Fibroblast of upper back skin (primary cell): ENCODE results near the gene NUP88.

ENCODE experiments used
- DNase-seq: peaks from one replicate; pipeline ENCODE4 v3.0.0-alpha.2; 2013

NUP88 gene

DNA sequence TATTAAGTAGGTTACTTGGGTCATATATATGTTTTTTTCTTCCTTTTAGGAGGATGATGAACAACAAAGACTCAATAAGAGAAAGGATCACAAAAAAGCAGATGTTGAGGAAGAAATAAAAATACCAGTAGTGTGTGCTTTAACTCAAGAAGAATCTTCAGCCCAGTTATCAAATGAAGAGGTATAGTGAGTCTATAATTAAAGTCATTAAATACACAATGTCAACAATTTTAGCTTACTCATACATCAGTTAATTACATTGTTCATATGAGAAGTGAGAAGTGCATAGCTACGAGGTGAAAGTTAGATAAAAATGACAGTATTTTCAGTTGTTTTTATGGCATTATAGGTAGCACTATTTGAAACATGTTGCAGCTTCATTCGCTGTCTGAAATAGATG is 65.2 kb downstream of the NUP88 start:
- DNase-seq, result no peak

DNA sequence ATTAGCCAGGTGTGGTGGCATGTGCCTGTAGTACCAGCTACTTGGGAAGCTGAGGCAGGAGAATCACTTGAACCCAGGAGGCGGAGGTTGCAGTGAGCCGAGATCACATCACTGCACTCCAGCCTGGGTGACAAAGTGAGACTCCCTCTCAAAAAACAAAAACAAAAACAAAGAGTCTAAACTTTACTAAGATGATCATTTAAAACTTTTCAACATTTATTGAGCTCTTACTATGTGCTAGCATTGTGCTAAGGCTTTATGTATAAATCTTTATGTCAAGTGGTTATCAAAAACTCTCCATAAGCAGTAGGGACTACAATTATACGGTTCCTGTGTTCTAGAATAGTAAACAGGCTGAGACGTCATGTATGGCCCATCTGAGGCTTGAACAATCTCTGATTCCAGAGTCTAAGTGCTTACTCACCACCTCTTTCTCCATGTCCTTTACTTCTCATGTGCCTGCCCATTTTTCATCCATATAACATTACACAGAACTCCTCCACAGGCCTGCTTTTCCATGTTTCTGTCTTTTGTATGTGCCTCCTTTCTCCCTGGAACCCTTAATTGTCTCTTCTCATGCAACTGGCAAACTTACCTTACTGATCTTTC is 66.7 kb downstream of the NUP88 start:
- DNase-seq, result no peak

GRCh38 chr17:5344914-5345313 is 74.5 kb downstream of the NUP88 start:
- DNase-seq, result no peak
